IPS-15b (cell line): ENCODE results near the gene TMTC3.

Experiments
- H3K27me3 ChIP-seq: one replicate; pipeline ENCODE4 v1.6.1; 2013; ENCODE audit warnings: low read length; ENCODE audit not compliant: control insufficient read depth, insufficient read depth
- H3K36me3 ChIP-seq: one replicate; pipeline ENCODE4 v1.6.1; 2013; ENCODE audit warnings: low read length; ENCODE audit not compliant: control insufficient read depth, insufficient read depth
- H3K4me1 ChIP-seq: one replicate; pipeline ENCODE4 v1.6.1; 2013; ENCODE audit warnings: mild to moderate bottlenecking, low read length; ENCODE audit not compliant: control insufficient read depth, insufficient read depth
- H3K4me3 ChIP-seq: one replicate; pipeline ENCODE4 v1.5.1; 2013; ENCODE audit warnings: low read depth, low read length
- H3K9ac ChIP-seq: one replicate; pipeline ENCODE4 v1.6.1; 2013; ENCODE audit warnings: low read depth, mild to moderate bottlenecking, low read length
- H3K9me3 ChIP-seq: one replicate; pipeline ENCODE4 v1.6.1; 2013; ENCODE audit warnings: mild to moderate bottlenecking, low read length; ENCODE audit not compliant: control insufficient read depth, insufficient read depth

The TMTC3 gene

GRCh38 chr12:88228720-88229119 lies 86.6 kb downstream of the TMTC3 start:
- Histone ChIP-seq H3K4me3 (no peak overlapping the region), H3K9ac (no peak overlapping the region), H3K27me3 (no peaks in the 10 kb centered on the region), H3K36me3 (no peaks in the 10 kb centered on the region), H3K9me3 (no peaks in the 10 kb centered on the region), H3K4me1 (no peaks in the 10 kb centered on the region)

GRCh38 chr12:88230271-88230670 lies 88.2 kb downstream of the TMTC3 start:
- Histone ChIP-seq H3K36me3 (no peaks in the 10 kb centered on the region), H3K4me3 (no peak overlapping the region), H3K27me3 (no peaks in the 10 kb centered on the region), H3K9ac (no peak overlapping the region), H3K4me1 (no peaks in the 10 kb centered on the region), H3K9me3 (no peaks in the 10 kb centered on the region)

- no peaks in the 10 kb centered on the region for H3K4me1 ChIP-seq
- no peak overlapping the region for H3K9ac ChIP-seq
- no peaks in the 10 kb centered on the region for H3K27me3 ChIP-seq
- no peaks in the 10 kb centered on the region for H3K9me3 ChIP-seq
- no peaks in the 10 kb centered on the region for H3K36me3 ChIP-seq
- no peak overlapping the region for H3K4me3 ChIP-seq
Measured at GRCh38 chr12:88235183-88235833, 93.2 kb downstream of the TMTC3 start.

GRCh38 chr12:88237954-88238353 lies 95.8 kb downstream of the TMTC3 start:
- Histone ChIP-seq H3K9me3 (no peaks in the 10 kb centered on the region), H3K4me3 (no peak overlapping the region), H3K36me3 (no peaks in the 10 kb centered on the region), H3K4me1 (no peaks in the 10 kb centered on the region), H3K27me3 (no peaks in the 10 kb centered on the region), H3K9ac (no peak overlapping the region)

GRCh38 chr12:88238406-88238805 lies 96.3 kb downstream of the TMTC3 start:
- H3K36me3 ChIP-seq: no peaks in the 10 kb centered on the region
- H3K4me3 ChIP-seq: no peak overlapping the region
- H3K27me3 ChIP-seq: no peaks in the 10 kb centered on the region
- H3K9me3 ChIP-seq: no peaks in the 10 kb centered on the region
- no peaks in the 10 kb centered on the region for H3K4me1 ChIP-seq
- no peak overlapping the region for H3K9ac ChIP-seq

GRCh38 chr12:88241862-88242570 lies 99.9 kb downstream of the TMTC3 start:
- H3K9ac ChIP-seq: no peak overlapping the region
- peaks cover 5% of the 10 kb centered on the region for H3K4me1 ChIP-seq
- no peaks in the 10 kb centered on the region for H3K9me3 ChIP-seq
- H3K4me3 ChIP-seq: no peak overlapping the region
- no peaks in the 10 kb centered on the region for H3K36me3 ChIP-seq
- no peaks in the 10 kb centered on the region for H3K27me3 ChIP-seq

GRCh38 chr12:88242571-88242925 lies 100.4 kb downstream of the TMTC3 start:
- H3K9ac ChIP-seq: no peak overlapping the region

GRCh38 chr12:88242939-88243338 lies 100.8 kb downstream of the TMTC3 start:
- Histone ChIP-seq H3K9me3 (no peaks in the 10 kb centered on the region), H3K4me3 (no peak overlapping the region), H3K27me3 (no peaks in the 10 kb centered on the region), H3K9ac (no peak overlapping the region), H3K4me1 (peaks cover 5% of the 10 kb centered on the region), H3K36me3 (no peaks in the 10 kb centered on the region)

More at GRCh38 chr12:88242571-88242925, 100.4 kb downstream of the TMTC3 start:
- Histone ChIP-seq H3K36me3 (no peaks in the 10 kb centered on the region), H3K9me3 (no peaks in the 10 kb centered on the region), H3K4me3 (no peak overlapping the region), H3K4me1 (peaks cover 5% of the 10 kb centered on the region), H3K27me3 (no peaks in the 10 kb centered on the region)

- Histone ChIP-seq H3K4me1 (peaks cover 5% of the 10 kb centered on the region), H3K9me3 (no peaks in the 10 kb centered on the region), H3K9ac (no peak overlapping the region), H3K36me3 (no peaks in the 10 kb centered on the region), H3K4me3 (no peak overlapping the region), H3K27me3 (no peaks in the 10 kb centered on the region)
Measured at GRCh38 chr12:88243982-88244381, 101.9 kb downstream of the TMTC3 start.

- Histone ChIP-seq H3K4me3 (no peak overlapping the region), H3K27me3 (no peaks in the 10 kb centered on the region), H3K9me3 (no peaks in the 10 kb centered on the region), H3K36me3 (no peaks in the 10 kb centered on the region), H3K4me1 (peaks cover 5% of the 10 kb centered on the region), H3K9ac (no peak overlapping the region)
Measured at GRCh38 chr12:88245905-88246304, 103.8 kb downstream of the TMTC3 start.

GRCh38 chr12:88247241-88247643 lies 105.1 kb downstream of the TMTC3 start:
- Histone ChIP-seq H3K36me3 (no peaks in the 10 kb centered on the region), H3K27me3 (no peaks in the 10 kb centered on the region), H3K9me3 (no peaks in the 10 kb centered on the region), H3K4me3 (no peak overlapping the region), H3K4me1 (peaks cover 5% of the 10 kb centered on the region), H3K9ac (no peak overlapping the region)

- no peak overlapping the region for H3K9ac ChIP-seq
- no peak overlapping the region for H3K4me3 ChIP-seq
- no peaks in the 10 kb centered on the region for H3K27me3 ChIP-seq
- no peaks in the 10 kb centered on the region for H3K9me3 ChIP-seq
- peaks cover 5% of the 10 kb centered on the region for H3K4me1 ChIP-seq
- H3K36me3 ChIP-seq: no peaks in the 10 kb centered on the region
Measured at GRCh38 chr12:88248606-88249005, 106.5 kb downstream of the TMTC3 start.
